Thyroid gland (tissue), 4 donors: ENCODE measurements around the gene SHH. TPM values are rescaled to one million over a fixed set of nuclear protein-coding genes. Genes with fewer than 3 reads are reported as not detected.

Experiments used
- DNase-seq, 2 donors: peaks; one replicate each; pipeline ENCODE4 v3.0.0-alpha.2; 2019
- H3K27ac ChIP-seq, 3 donors: fragments of 200-600 bp; sonication (generic); 1 replicate in 2 of 3; 2 replicates in 1 of 3; pipeline ENCODE4 v1.5.1; 2016 to 2019; ENCODE audit warnings: mild to moderate bottlenecking in 1 of 3, moderate library complexity in 1 of 3
- H3K27me3 ChIP-seq: fragments of 200-600 bp; sonication (generic); one replicate; pipeline ENCODE4 v1.5.1; 2019
- H3K36me3 ChIP-seq, 2 donors: fragments of 200-600 bp; sonication (generic); one replicate each; pipeline ENCODE4 v1.5.1; 2016 to 2019
- H3K4me1 ChIP-seq, 2 donors: fragments of 200-600 bp; sonication (generic); one replicate each; pipeline ENCODE4 v1.5.1; 2017 to 2019
- H3K4me3 ChIP-seq, 3 donors: fragments of 200-600 bp; sonication (generic); replicated peaks in 1 of 3; 1 replicate in 2 of 3; 2 replicates in 1 of 3; pipeline ENCODE4 v1.5.1; 2016; ENCODE audit warnings: mild to moderate bottlenecking in 1 of 3
- H3K9me3 ChIP-seq: fragments of 200-600 bp; sonication (generic); one replicate; pipeline ENCODE4 v1.5.1; 2017
- POLR2A ChIP-seq, 2 donors: fragments of 450-650 bp; IDR thresholded peaks; one replicate each; pipeline ENCODE4 v1.6.1; 2017; ENCODE audit warnings: antibody characterized with exemption in 2 of 2, mild to moderate bottlenecking in 2 of 2, moderate library complexity in 1 of 2
- WGBS, 2 donors: methylation state at CpG; one replicate each; pipeline ENCODE4 v1.1.5; 2017; 5-methylcytosine and 5-hydroxymethylcytosine counted together
- intact Hi-C: fragments of 100-400 bp; cut with DNase I; formaldehyde crosslinking; loops from one replicate; pipeline ENCODE4 v1.15.1; 2023
- total RNA-seq, 4 donors: library from RNA; depleted of rRNA; stranded (reverse); fragments of >200 nt; gene quantifications; one replicate each; pipeline ENCODE4 v1.2.3, GENCODE V29; 2016
- TF ChIP-seq, protein P1 (sequence below), 6 experiments: fragments of 200-600 bp in 3 of 6; fragments of 450-650 bp in 3 of 6; sonication (generic) in 3 of 6; IDR thresholded peaks; one replicate each; pipeline ENCODE4 v1.5.1; 2016 to 2019; ENCODE audit warnings: antibody characterized with exemption in 6 of 6, mild to moderate bottlenecking in 2 of 6, inconsistent platforms in 1 of 6, moderate library complexity in 1 of 6

SHH gene
- total RNA-seq, 4 donors from 2014 or later: not detected

DNA sequence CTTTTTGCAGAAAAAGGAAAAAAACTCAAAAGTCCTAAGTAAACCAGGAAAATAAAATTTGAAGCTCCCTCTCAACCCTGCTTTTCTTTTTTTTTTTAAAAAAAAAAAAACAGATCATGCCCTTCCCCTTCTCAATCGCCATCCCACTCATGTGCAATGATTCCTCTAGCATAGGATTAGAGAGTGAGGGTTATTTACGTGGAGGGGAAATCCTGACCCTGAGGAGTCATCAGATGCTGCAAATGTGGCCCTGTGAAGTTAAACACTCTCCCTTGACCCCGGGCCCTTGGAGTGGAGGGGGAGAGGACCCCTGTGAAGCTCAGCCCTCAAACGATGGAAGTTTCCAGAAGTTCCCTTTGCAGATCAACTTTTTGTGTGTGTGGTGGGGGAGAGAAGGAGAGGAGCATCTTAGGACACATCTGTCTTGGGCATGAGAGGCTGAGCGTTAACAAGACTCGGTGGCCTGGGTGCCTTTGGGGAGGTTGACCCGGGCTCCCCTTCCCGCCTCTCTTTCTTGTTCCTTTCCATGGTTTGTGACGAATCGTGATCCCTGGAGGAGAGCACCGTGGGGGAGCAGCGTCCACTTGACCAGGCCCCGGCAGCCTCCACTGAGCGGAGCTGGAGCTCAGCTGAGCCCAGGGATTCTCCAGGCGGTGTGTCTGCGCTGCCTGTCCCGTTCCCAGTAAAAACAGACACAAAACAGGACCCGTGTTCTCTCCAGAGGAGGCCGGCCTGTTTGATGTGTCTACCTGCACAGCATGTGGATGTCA is 1.5 kb upstream of the SHH start:
- intact Hi-C loops: no loop called here
- 30 to 35% methylated on average over 19 of the region's 19 CpGs for WGBS, 2 donors
- peaks cover 18% of the 10 kb centered on the region for H3K27me3 ChIP-seq
- no peak overlapping the region for H3K4me3 ChIP-seq
- DNase-seq: no peak
- H3K4me1 ChIP-seq: peaks cover 6 to 16% of the 10 kb centered on the region in 2 donors
- H3K27ac ChIP-seq: no peak overlapping the region
- no peaks in the 10 kb centered on the region for H3K36me3 ChIP-seq
- no peaks in the 10 kb centered on the region for H3K9me3 ChIP-seq
- TF ChIP-seq POLR2A (IDR thresholded peaks at IDR 0.05): no peak
- TF ChIP-seq, protein P1, sequence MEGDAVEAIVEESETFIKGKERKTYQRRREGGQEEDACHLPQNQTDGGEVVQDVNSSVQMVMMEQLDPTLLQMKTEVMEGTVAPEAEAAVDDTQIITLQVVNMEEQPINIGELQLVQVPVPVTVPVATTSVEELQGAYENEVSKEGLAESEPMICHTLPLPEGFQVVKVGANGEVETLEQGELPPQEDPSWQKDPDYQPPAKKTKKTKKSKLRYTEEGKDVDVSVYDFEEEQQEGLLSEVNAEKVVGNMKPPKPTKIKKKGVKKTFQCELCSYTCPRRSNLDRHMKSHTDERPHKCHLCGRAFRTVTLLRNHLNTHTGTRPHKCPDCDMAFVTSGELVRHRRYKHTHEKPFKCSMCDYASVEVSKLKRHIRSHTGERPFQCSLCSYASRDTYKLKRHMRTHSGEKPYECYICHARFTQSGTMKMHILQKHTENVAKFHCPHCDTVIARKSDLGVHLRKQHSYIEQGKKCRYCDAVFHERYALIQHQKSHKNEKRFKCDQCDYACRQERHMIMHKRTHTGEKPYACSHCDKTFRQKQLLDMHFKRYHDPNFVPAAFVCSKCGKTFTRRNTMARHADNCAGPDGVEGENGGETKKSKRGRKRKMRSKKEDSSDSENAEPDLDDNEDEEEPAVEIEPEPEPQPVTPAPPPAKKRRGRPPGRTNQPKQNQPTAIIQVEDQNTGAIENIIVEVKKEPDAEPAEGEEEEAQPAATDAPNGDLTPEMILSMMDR (IDR thresholded peaks at IDR 0.05): no peak

DNA sequence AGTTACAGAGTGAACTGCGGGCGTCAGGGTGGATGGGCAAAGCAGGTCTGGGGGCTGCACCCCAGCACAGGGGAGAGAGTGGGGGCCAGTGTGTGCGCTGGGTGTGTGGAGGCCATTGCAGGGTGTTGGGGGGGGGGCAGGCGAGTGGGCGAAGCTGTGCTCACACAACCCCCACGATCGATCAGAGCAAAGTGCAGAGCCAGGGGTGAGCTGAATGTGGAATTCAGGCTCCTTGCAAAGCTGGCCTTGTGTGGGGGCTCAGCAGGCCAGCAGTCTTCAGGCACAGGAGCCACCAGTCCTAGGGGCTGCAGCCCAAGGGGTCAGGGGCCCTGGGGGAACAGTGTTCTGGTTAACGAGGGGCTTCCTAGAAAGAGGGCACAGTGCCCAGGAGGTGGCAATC is 862 bp upstream of the SHH start:
- intact Hi-C loops: no loop called here
- Histone ChIP-seq H3K4me3 (no peak overlapping the region), H3K27me3 (peaks cover 19% of the 10 kb centered on the region), H3K9me3 (no peaks in the 10 kb centered on the region), H3K4me1 (peaks cover 7 to 22% of the 10 kb centered on the region in 2 donors), H3K27ac (no peak overlapping the region), H3K36me3 (no peaks in the 10 kb centered on the region)
- DNase-seq: no peak
- WGBS, 2 donors: 30 to 32% methylated on average over 8 of the region's 8 CpGs
- TF ChIP-seq, protein P1 (IDR thresholded peaks at IDR 0.05): no peak
- no peak for TF ChIP-seq POLR2A (IDR thresholded peaks at IDR 0.05)

DNA sequence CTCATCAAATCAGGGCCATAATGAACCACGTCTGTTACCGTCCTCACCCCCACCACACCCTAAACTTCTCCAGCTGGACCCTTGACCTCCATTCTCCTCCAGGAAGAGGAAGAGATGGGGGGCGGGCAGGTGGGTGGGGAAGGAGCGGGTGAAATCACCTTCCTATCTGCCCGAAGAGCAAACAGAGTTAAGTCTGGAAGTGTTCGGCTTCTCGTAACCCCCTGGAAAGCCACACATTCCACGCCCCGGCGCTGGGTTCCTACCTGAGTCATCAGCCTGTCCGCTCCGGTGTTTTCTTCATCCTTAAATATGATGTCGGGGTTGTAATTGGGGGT is 736 bp downstream of the SHH start:
- 1 to 8% methylated on average over 13 of the region's 13 CpGs for WGBS, 2 donors
- TF ChIP-seq, protein P1 (IDR thresholded peaks at IDR 0.05): no peak
- TF ChIP-seq POLR2A (IDR thresholded peaks at IDR 0.05): no peak

DNA sequence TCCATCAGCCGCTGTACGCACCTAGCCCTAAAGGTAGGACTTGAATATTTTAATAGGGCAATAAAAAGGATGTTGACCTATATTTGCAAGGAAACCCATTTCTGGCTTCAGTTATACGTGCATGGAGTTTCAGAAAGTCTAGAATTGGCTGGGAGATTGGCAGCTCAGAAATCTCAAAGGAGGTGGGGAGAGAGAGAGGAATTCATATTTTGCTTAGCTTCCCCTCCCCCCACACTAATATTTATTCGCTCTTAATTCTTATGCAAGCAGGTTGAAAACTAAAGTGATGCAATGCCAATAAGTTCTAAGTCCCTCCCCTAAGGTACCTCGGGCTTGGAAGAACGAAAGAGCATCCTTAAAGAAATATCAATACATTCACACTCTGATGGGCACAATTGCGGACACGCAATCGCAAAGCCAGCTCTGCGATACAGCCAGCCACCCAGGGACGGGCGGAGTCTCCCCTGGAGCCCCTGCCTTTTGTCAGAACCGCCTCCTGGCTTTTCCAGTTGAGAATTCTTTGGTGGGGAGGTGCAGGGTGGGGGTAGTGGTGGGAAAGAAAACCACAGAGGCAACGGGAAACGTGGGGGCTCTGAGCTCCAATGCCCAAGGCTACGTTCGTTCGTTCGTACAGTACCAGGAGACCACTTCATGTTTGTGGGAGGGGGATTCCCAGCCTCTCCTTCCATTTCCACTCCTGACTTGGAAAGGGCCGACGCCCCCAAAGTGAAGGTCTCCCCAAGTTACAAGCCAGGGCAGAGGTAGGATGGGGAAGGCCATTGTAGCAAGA is 1.3 kb downstream of the SHH start:
- Histone ChIP-seq H3K27me3 (peaks cover 19% of the 10 kb centered on the region), H3K4me1 (peaks cover 7 to 24% of the 10 kb centered on the region in 2 donors), H3K36me3 (no peaks in the 10 kb centered on the region), H3K27ac (no peak overlapping the region), H3K9me3 (no peaks in the 10 kb centered on the region), H3K4me3 (no peak overlapping the region)
- TF ChIP-seq, protein P1 (IDR thresholded peaks at IDR 0.05): no peak
- no peak for TF ChIP-seq POLR2A (IDR thresholded peaks at IDR 0.05)
- no peak for DNase-seq
- WGBS, 2 donors: 4 to 7% methylated on average over 21 of the region's 21 CpGs
- intact Hi-C loops: no loop called here

More for the DNA sequence above, 736 bp downstream of the SHH start:
- H3K4me3 ChIP-seq: no peak overlapping the region
- intact Hi-C loops: no loop called here
- H3K27ac ChIP-seq: no peak overlapping the region
- no peak for DNase-seq
- H3K4me1 ChIP-seq: peaks cover 7 to 24% of the 10 kb centered on the region in 2 donors
- H3K9me3 ChIP-seq: no peaks in the 10 kb centered on the region
- no peaks in the 10 kb centered on the region for H3K36me3 ChIP-seq
- peaks cover 19% of the 10 kb centered on the region for H3K27me3 ChIP-seq
